ENCODE measurements around the gene MAP2K5. TPM values are rescaled to one million over a fixed set of nuclear protein-coding genes. Genes with fewer than 3 reads are reported as not detected.

MAP2K5 gene
- total and polyA plus RNA-seq, 8 donors = 13.5 to 25.0 (median 20.8) TPM

DNA sequence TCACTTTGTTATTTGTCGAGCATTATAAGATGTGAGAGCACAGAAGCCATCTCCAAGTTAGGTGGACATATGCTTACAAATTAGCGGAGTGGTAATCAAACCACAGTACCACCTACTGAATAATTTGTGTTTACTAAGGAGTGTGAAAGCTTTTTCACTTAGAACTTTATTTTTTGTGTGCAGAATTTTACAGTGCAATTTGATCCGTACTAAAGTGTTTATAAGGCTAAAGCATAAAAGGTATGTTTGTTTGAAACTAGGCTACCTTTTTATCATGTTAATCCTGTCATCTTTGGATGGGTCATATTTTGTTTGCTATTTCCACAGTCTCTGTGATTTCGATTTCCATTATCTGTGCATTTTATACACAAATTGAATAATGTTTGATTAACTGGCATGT lies 37.5 kb downstream of the MAP2K5 start:
- TF ChIP-seq, protein P1, sequence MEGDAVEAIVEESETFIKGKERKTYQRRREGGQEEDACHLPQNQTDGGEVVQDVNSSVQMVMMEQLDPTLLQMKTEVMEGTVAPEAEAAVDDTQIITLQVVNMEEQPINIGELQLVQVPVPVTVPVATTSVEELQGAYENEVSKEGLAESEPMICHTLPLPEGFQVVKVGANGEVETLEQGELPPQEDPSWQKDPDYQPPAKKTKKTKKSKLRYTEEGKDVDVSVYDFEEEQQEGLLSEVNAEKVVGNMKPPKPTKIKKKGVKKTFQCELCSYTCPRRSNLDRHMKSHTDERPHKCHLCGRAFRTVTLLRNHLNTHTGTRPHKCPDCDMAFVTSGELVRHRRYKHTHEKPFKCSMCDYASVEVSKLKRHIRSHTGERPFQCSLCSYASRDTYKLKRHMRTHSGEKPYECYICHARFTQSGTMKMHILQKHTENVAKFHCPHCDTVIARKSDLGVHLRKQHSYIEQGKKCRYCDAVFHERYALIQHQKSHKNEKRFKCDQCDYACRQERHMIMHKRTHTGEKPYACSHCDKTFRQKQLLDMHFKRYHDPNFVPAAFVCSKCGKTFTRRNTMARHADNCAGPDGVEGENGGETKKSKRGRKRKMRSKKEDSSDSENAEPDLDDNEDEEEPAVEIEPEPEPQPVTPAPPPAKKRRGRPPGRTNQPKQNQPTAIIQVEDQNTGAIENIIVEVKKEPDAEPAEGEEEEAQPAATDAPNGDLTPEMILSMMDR (IDR thresholded peaks at IDR 0.05) = no peak
- Histone ChIP-seq H3K4me3 (no peak overlapping the region), H3K27ac (no peak overlapping the region), H3K36me3 (peaks cover 0 to 3% of the 10 kb centered on the region in 2 donors), H3K27me3 (no peaks in the 10 kb centered on the region), H3K4me1 (peaks cover 0 to 6% of the 10 kb centered on the region in 2 donors), H3K9me3 (no peaks in the 10 kb centered on the region)
- DNase-seq (no peak), ATAC-seq (no peak)
- intact Hi-C loops (cut with DNase I) = no loop called here

DNA sequence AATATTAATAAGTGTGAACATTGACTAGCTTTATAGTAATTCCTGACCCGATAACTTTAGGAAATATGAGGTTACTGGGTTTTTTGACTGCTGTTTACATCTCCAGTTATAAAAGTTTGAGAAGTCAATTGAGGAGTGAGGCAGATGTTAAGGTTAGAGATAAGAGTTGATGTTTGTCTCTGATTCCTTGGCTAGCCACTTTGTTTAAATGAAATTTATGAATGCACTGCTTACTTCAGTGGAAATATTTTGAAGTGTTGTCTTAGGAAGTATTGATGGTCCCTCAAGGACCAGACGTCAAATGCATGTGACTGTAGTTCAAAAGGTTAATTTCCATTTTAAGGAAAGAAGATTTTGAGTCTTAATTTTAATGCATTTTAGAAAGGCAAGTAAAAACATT lies 41.7 kb downstream of the MAP2K5 start:
- no peaks in the 10 kb centered on the region for H3K4me1 ChIP-seq
- H3K36me3 ChIP-seq = peaks cover 0 to 20% of the 10 kb centered on the region in 2 donors
- no peaks in the 10 kb centered on the region for H3K27me3 ChIP-seq
- H3K27ac ChIP-seq = no peak overlapping the region
- no peak for DNase-seq
- ATAC-seq = no peak
- intact Hi-C loops (cut with DNase I) = no loop called here
- no peak overlapping the region for H3K4me3 ChIP-seq
- TF ChIP-seq, protein P1 (IDR thresholded peaks at IDR 0.05) = no peak
- H3K9me3 ChIP-seq = no peaks in the 10 kb centered on the region

DNA sequence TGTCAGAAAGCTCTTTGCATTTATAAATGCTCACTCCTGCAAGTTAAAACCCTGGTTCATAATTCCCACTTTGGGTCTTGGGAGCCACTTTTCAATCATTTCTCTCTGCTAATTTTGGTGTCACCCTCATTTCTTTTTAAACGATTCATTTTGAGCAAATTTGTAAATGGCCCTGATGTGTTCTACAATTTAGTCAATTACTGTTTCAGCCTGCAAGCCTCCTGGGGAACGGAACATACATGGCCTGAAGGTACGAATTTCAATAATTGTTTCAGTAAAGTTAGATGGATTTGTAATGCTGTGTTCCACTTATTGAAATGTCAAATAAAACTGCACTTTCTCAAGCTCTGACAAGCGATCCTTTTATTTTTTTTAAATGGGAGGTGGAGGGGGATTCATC lies 43.2 kb downstream of the MAP2K5 start:
- ATAC-seq (no peak), DNase-seq (no peak)
- TF ChIP-seq, protein P1 (IDR thresholded peaks at IDR 0.05) = no peak
- Histone ChIP-seq H3K4me3 (no peak overlapping the region), H3K9me3 (no peaks in the 10 kb centered on the region), H3K36me3 (peaks cover 0 to 20% of the 10 kb centered on the region in 2 donors), H3K27ac (no peak overlapping the region), H3K4me1 (no peaks in the 10 kb centered on the region), H3K27me3 (no peaks in the 10 kb centered on the region)
- intact Hi-C loops (cut with DNase I) = no loop called here

DNA sequence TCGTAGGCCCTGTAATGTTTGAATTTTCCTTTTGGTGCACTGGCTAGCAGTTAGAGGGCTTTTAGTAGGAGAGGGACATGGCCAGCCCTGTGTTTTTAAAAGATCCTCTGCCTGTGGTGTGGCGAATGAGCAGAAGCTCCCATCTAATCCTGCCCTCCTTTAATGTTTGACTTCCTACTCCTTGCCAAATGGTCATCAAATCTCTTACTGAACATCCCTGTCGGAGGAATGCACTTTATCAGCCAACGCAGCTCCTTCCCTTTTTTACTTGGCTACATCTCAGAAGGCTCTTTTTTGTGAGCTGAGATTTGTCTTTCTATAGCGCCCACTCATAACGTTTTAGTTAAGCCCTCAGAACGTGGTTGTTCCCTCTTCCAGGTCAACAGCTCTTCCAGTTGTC lies 44.8 kb downstream of the MAP2K5 start:
- no peaks in the 10 kb centered on the region for H3K4me1 ChIP-seq
- no peak for ATAC-seq
- TF ChIP-seq, protein P1 (IDR thresholded peaks at IDR 0.05) = no peak
- peaks cover 0 to 27% of the 10 kb centered on the region in 2 donors for H3K36me3 ChIP-seq
- H3K27ac ChIP-seq = no peak overlapping the region
- no peaks in the 10 kb centered on the region for H3K9me3 ChIP-seq
- H3K4me3 ChIP-seq = no peak overlapping the region
- intact Hi-C loops (cut with DNase I) = no loop called here
- no peaks in the 10 kb centered on the region for H3K27me3 ChIP-seq
- DNase-seq = no peak

DNA sequence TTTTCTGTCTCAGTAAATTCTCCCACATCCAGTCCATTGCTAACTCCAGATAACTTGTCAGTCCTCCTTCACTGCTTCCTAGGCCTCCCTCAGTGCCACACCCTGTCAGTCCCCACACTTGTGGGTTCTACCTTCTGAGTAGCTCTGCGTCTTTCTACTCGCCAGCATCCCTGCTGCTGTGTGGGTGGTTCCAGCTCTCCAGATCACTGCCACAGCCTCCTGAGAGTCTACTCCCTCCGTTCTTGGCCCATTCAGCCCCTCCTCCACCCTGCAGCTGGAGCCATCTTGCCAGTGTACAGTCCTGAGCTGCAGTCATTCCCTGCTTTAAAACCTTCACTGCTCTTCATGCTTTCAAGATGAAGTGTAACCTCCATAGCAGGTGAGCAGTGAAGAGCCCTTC lies 45.3 kb downstream of the MAP2K5 start:
- Histone ChIP-seq H3K36me3 (peaks cover 0 to 29% of the 10 kb centered on the region in 2 donors), H3K27me3 (no peaks in the 10 kb centered on the region)
- TF ChIP-seq, protein P1 (IDR thresholded peaks at IDR 0.05) = no peak

More for the DNA sequence above, 45.3 kb downstream of the MAP2K5 start:
- Histone ChIP-seq H3K4me3 (no peak overlapping the region), H3K9me3 (no peaks in the 10 kb centered on the region), H3K27ac (no peak overlapping the region), H3K4me1 (no peaks in the 10 kb centered on the region)
- intact Hi-C loops (cut with DNase I) = no loop called here
- ATAC-seq (no peak), DNase-seq (no peak)

All from left lung (tissue), 10 donors.